HG02885 (cell line): ENCODE measurements around the gene RAB27B.
A peak's percentile ranks its signal among the peaks of the same experiment; 100 is the strongest.
"Not testable (repeated sequence)": the region's sequence is repeated elsewhere in the genome, so short reads cannot be mapped to it uniquely, and the experiment has no call there.

Source experiments
- ATAC-seq: cut with Tn5 transposase; IDR thresholded peaks from one replicate; pipeline ENCODE4 v1.9.1; 2021; ENCODE audit warnings: mild to moderate bottlenecking; ENCODE audit not compliant: unreplicated experiment, poor library complexity

RAB27B gene, protein sequence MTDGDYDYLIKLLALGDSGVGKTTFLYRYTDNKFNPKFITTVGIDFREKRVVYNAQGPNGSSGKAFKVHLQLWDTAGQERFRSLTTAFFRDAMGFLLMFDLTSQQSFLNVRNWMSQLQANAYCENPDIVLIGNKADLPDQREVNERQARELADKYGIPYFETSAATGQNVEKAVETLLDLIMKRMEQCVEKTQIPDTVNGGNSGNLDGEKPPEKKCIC

GRCh38 chr18:54828281-54828881, at the start of gene RAB27B:
Gene RAB27B (plus strand): TSS chr18:54828477. CDS start chr18:54877586, 49,109 bp downstream.
- ATAC-seq: no peak

GRCh38 chr18:54780285-54780861, 47.9 kb upstream of the RAB27B start:
- ATAC-seq: no peak

DNA sequence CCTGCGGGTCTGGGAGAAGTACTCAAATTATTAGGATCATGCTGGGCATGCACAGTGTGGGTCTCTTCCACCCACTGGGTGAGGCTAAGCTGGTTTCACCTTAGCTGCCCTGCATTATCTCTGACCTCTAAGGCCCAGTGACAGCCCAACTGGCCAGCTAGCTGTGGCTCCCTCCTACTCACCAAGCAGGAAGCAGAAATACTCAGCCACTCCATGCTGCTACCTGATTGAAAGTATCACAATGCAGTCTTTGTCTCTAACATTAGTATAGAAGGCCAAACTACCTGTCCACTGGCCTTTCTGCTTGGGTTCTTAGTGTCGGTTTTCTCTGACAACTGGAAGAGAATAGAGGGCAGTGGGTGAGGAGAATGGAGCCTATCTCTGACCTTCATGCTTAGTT, 47.3 kb upstream of the RAB27B start:
- ATAC-seq: no peak

DNA sequence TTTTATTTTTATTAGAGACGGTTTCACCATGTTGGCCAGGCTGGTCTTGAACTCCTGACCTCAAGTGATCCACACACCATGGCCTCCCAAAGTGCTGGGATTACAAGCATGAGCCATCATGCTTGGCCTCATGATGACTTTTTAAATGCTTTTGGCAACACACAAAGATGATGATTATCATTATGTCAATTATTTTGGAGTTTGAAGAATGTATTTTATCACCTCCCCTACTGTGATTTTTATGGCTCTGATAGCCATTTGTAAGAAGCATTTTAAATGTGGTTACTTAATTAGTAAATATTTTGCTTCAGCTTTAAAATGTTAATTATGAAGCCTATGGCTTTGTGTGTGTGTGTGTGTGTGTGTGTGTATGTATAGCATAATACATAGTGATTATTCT, 45.1 kb upstream of the RAB27B start:
- no peak for ATAC-seq

DNA sequence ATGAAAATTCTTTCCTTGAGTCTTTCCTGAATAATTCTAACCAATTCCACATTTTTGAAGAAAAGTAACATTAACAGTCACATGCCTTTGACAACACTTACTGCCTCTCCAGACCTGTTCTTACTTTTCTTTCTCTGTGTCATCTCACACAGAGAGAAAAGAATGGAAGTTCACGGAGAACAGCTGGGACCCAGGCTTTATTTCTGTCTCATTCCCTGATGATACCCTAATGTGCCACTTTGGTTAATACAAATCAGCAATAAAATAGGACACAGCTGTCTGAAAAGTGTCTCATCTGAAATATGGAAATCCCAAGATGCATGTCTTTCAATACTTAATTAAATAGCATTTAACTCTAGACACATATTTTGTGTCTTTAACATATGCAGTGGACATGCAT, 42.1 kb upstream of the RAB27B start:
- ATAC-seq: no peak

DNA sequence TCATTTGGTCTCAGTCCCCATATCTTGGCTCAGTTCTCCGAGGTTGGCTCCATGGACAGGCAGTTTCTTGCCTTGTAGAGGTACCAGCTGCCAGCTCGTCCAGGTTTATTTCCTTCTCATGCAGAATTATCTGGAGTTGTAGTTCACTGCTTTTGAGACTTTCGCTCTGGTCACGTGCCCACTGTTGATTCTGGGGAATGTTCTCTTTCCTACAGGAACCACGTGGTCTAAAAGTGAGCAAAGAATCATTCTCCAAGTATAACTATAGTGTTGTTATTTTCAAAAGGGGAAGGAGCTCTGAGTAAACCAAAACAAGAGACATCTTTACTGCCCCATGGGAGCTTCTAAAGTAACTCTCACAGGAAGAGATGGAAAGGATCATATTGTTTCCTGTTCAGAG, 41.2 kb upstream of the RAB27B start:
- no peak for ATAC-seq

- no peak for ATAC-seq
Measured at GRCh38 chr18:54787616-54788015, 40.7 kb upstream of the RAB27B start.

DNA sequence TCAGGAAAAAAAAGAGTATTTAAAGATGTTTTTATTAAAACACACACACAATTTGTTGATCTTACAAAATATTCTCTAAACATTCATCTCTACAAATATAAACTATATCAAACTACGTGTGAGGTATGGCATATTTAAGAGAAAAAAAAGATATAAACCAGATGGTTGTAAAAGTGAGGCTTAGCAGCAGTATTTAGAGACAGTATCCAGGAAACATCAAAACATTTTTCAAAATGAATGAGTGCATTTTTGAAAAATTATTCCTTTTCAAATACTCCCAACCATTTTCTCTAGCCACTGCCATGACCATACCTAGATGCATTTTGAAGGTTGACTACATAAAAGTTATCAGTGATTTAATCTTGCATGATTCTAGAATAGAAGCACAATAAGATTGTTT, 38.2 kb upstream of the RAB27B start:
- no peak for ATAC-seq

DNA sequence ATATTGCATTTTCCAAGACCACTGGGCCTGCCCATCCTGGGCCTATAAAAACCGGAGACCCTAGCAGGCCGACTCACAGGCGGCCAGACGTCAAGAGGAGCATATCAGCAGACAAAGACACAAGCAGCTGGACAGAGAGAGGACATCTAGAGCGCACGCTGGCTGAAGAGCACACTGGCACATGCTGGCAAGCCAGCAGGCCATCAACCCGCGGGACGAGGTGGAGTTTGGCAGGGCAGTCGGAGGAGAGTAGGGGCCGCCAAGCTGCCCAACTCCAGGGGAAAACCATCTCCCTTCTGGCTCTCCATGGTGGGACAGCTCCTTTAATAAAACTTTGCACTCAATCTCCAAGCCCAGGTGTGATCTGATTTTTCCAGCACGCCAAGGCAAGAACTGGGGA, 36.6 kb upstream of the RAB27B start:
- ATAC-seq: no peak

- ATAC-seq: no peak
Measured at GRCh38 chr18:54792079-54792478, 36.2 kb upstream of the RAB27B start.

- ATAC-seq: no peak
Measured at GRCh38 chr18:54794823-54795222, 33.5 kb upstream of the RAB27B start.

- ATAC-seq: no peak
Measured at GRCh38 chr18:54798186-54798585, 30.1 kb upstream of the RAB27B start.

DNA sequence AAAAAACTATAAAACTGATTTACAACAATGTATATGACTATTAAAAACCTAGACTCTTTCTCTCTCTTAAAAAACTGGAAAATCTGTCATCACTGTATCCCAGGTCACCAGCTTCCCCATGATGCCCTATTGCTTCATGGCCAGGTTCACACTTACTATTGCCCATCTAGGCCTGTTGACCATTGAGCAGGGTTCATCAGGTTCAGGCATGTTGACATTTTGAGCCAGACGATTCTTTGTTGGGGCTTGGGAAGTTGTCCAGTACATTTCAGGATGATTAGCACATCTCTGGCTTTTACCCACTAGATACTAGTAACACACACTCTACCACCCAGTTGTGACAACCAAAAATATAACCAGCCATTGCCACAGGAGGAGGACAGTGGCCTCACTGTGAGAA, 26.9 kb upstream of the RAB27B start:
- ATAC-seq: no peak

GRCh38 chr18:54802178-54802577, 26.1 kb upstream of the RAB27B start:
- no peak for ATAC-seq

- ATAC-seq: no peak
Measured at GRCh38 chr18:54802686-54803395, 25.4 kb upstream of the RAB27B start.

GRCh38 chr18:54805571-54806334, 22.5 kb upstream of the RAB27B start:
- ATAC-seq: no peak

GRCh38 chr18:54806526-54806925, 21.8 kb upstream of the RAB27B start:
- no peak for ATAC-seq

- ATAC-seq: no peak
Measured at GRCh38 chr18:54807303-54807702, 21.0 kb upstream of the RAB27B start.

DNA sequence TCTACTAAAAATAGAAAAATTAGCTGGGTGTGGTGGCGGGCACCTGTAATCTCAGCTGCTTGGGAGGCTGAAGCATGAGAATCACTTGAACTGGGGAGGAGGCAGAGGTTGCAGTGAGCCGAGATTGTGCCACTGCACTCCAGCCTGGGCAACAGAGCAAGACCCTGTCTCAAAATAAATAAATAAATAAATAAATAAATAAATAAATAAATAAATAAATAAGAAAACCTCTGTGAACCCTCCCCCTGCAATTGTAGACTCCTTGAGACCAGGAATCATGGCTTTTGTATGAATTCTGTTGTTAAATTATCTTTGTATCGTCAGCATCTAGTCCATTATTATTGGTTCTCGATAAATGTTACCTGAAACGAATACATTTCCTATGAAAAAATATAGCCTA, 17.6 kb upstream of the RAB27B start:
- ATAC-seq: not testable (repeated sequence)

DNA sequence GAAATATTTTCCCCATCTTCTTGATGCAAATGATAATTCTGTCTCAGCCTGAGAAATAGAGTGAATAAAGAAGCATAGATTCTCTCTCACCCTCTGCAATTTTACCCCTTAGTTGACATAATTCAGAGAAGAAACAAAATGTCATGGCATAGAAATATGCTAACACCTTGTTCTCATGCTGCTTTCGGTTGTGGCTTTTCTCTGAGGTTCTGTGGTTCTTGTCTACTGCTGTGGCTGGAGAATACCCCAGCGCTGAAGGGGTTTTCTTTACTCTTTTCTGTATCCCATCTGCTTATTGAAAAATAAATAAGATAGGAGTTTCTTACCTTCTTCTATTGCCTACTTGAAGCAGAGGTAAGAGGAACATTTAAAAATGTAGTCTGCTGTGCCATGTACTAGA, 15.4 kb upstream of the RAB27B start:
- ATAC-seq: peak; percentile 43

DNA sequence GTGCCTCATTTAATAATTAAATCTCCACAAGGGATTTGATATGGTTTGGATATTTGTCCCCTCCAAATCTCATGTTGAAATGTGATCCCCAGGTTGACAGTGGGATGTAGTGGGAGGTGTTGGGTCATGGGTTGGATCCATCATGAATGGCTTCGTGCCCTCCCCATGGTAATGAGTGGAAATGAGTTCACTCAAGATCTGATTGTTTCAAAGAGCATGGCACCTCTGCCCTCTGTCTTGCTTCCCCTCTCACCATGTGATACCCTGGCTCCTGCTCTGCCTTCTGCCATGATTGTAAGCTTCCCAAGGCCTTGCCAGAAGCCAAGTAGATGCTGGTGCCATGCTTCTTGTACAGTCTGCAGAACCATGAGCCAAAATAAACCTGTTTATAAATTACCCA, 15.0 kb upstream of the RAB27B start:
- ATAC-seq: no peak
